ENCODE measurements around the gene MPZL2. TPM values are rescaled to one million over a fixed set of nuclear protein-coding genes. Genes with fewer than 3 reads are reported as not detected.

The MPZL2 gene
- total RNA-seq, 1 donor from 2014 or later = 2.3 TPM

GRCh38 chr11:118245936-118246562 lies 18.0 kb downstream of the MPZL2 start:
- H3K4me2 ChIP-seq = no peak overlapping the region
- Mint-ChIP-seq H3K9me3 (peaks cover 3% of the 10 kb centered on the region), H3K27me3 (ENCODE audit: insufficient read depth, low read depth) (peaks cover 5% of the 10 kb centered on the region), H3K36me3 (no peaks in the 10 kb centered on the region), H3K4me3 (no peak overlapping the region), H3K27ac (no peak overlapping the region), H3K4me1 (no peaks in the 10 kb centered on the region)
- no peaks in the 10 kb centered on the region for H4K20me1 ChIP-seq (ENCODE audit: low read depth)
- H3K79me2 ChIP-seq (ENCODE audit: low read depth) = no peaks in the 10 kb centered on the region
- H3K36me3 ChIP-seq = no peaks in the 10 kb centered on the region
- no peaks in the 10 kb centered on the region for H3F3A ChIP-seq (ENCODE audit: low read depth)
- peaks cover 80% of the 10 kb centered on the region for H3K27me3 ChIP-seq
- no peak overlapping the region for H2AFZ ChIP-seq (replicated peaks)
- H3K9ac ChIP-seq = no peak overlapping the region
- H3K4me1 ChIP-seq = no peaks in the 10 kb centered on the region
- no peaks in the 10 kb centered on the region for H3K9me3 ChIP-seq (ENCODE audit: low read depth)
- no peak for DNase-seq (ENCODE audit: low spot score)
- TF ChIP-seq, protein P1, sequence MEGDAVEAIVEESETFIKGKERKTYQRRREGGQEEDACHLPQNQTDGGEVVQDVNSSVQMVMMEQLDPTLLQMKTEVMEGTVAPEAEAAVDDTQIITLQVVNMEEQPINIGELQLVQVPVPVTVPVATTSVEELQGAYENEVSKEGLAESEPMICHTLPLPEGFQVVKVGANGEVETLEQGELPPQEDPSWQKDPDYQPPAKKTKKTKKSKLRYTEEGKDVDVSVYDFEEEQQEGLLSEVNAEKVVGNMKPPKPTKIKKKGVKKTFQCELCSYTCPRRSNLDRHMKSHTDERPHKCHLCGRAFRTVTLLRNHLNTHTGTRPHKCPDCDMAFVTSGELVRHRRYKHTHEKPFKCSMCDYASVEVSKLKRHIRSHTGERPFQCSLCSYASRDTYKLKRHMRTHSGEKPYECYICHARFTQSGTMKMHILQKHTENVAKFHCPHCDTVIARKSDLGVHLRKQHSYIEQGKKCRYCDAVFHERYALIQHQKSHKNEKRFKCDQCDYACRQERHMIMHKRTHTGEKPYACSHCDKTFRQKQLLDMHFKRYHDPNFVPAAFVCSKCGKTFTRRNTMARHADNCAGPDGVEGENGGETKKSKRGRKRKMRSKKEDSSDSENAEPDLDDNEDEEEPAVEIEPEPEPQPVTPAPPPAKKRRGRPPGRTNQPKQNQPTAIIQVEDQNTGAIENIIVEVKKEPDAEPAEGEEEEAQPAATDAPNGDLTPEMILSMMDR (IDR thresholded peaks at IDR 0.05) = no peak
- TF ChIP-seq EZH2 (IDR thresholded peaks at IDR 0.05) = no peak
- H3K27ac ChIP-seq = no peak overlapping the region
- H3K4me3 ChIP-seq = no peak overlapping the region

DNA sequence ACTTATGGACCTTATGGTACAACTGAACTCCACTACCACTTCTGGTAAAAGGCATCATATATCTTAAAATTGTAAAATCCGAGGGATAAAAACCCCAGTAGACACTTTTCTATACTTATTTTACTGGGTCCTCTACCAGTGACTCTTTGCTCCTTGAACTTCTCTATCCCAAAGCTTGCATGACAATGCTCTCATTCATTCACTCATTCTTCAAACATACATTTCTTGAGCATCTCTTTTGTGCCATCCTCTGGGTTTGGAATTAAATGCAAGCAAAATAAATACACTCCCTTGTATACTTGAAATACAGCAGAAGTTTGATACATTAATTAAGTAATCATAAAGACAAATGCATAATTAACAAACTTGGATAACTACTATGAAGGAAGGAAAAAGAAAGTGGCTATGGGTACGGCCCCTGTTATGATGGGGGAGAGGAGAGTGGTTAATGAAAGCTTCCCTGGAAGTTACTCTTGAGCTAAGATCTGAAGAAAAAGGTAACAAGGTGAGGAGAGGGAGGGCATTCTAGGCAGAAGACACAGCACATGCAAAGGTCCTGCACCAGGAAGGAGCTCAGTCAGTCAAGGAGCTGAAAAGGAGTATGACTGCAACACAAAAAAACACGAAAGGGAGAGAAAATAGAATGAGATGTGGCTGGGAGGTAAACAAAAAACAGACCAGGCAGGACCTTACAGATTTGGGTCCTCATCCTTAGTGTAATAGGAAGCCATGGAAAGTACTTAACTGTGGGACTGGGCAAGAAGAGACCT lies 19.9 kb downstream of the MPZL2 start:
- Histone ChIP-seq H3K4me2 (no peak overlapping the region), H3K27ac (no peak overlapping the region), H3K27me3 (peaks cover 61% of the 10 kb centered on the region), H3K9ac (no peak overlapping the region), H2AFZ (replicated peaks) (no peak overlapping the region), H3F3A (ENCODE audit: low read depth) (no peaks in the 10 kb centered on the region), H3K79me2 (ENCODE audit: low read depth) (no peaks in the 10 kb centered on the region), H3K9me3 (ENCODE audit: low read depth) (no peaks in the 10 kb centered on the region), H3K36me3 (no peaks in the 10 kb centered on the region), H3K4me3 (no peak overlapping the region), H3K4me1 (no peaks in the 10 kb centered on the region), H4K20me1 (ENCODE audit: low read depth) (no peaks in the 10 kb centered on the region)
- Mint-ChIP-seq H3K4me3 (no peak overlapping the region), H3K36me3 (no peaks in the 10 kb centered on the region), H3K27ac (no peak overlapping the region), H3K27me3 (ENCODE audit: insufficient read depth, low read depth) (peaks cover 5% of the 10 kb centered on the region), H3K9me3 (no peaks in the 10 kb centered on the region), H3K4me1 (no peaks in the 10 kb centered on the region)
- TF ChIP-seq EZH2 (IDR thresholded peaks at IDR 0.05) (no peak), EZH2phosphoT487 (IDR thresholded peaks at IDR 0.05) (no peak)
- TF ChIP-seq, protein P1 (IDR thresholded peaks at IDR 0.05) = no peak
- no peak for DNase-seq (ENCODE audit: low spot score)

GRCh38 chr11:118243161-118243560 lies 20.9 kb downstream of the MPZL2 start:
- no peaks in the 10 kb centered on the region for H3K9me3 Mint-ChIP-seq
- no peaks in the 10 kb centered on the region for H3K36me3 Mint-ChIP-seq
- no peaks in the 10 kb centered on the region for H3K9me3 ChIP-seq (ENCODE audit: low read depth)
- no peak for DNase-seq (ENCODE audit: low spot score)
- no peak overlapping the region for H3K4me3 Mint-ChIP-seq
- no peaks in the 10 kb centered on the region for H3K79me2 ChIP-seq (ENCODE audit: low read depth)
- H3K4me3 ChIP-seq = no peak overlapping the region
- TF ChIP-seq EZH2 (IDR thresholded peaks at IDR 0.05) = no peak
- TF ChIP-seq, protein P1 (IDR thresholded peaks at IDR 0.05) = no peak
- no peak for TF ChIP-seq EZH2phosphoT487 (IDR thresholded peaks at IDR 0.05)
- peaks cover 5% of the 10 kb centered on the region for H3K27me3 Mint-ChIP-seq (ENCODE audit: insufficient read depth, low read depth)
- no peak overlapping the region for H3K27ac Mint-ChIP-seq
- no peaks in the 10 kb centered on the region for H4K20me1 ChIP-seq (ENCODE audit: low read depth)
- H3K27me3 ChIP-seq = peaks cover 51% of the 10 kb centered on the region
- no peaks in the 10 kb centered on the region for H3F3A ChIP-seq (ENCODE audit: low read depth)
- H3K4me1 Mint-ChIP-seq = no peaks in the 10 kb centered on the region
- H3K27ac ChIP-seq = no peak overlapping the region
- no peak overlapping the region for H2AFZ ChIP-seq (replicated peaks)
- H3K4me1 ChIP-seq = no peaks in the 10 kb centered on the region
- H3K36me3 ChIP-seq = no peaks in the 10 kb centered on the region
- H3K4me2 ChIP-seq = no peak overlapping the region
- H3K9ac ChIP-seq = no peak overlapping the region

Measured in neural progenitor cell (in vitro differentiated cells).